GM23338 (cell line): ENCODE results near the gene FKTN. TPM values are rescaled to one million over a fixed set of nuclear protein-coding genes. Genes with fewer than 3 reads are reported as not detected.

Experiments used
- ATAC-seq: fragments of 200-7000 bp; cut with Tn5 transposase; 3 replicates; pipeline ENCODE4 v1.9.1; 2020
- DNase-seq: peaks from one replicate; pipeline ENCODE4 v3.0.0-alpha.2; 2015; ENCODE audit warnings: low spot score
- H2AFZ ChIP-seq: fragments of 200-600 bp; sonication (generic); 2 replicates; pipeline ENCODE4 v1.8.0; 2016; ENCODE audit warnings: antibody characterized with exemption, mild to moderate bottlenecking, moderate library complexity
- H3F3A ChIP-seq: fragments of 200-600 bp; sonication (generic); replicated peaks from 2 replicates; pipeline ENCODE4 v1.8.0; 2017; ENCODE audit warnings: antibody characterized with exemption, mixed run types, low read depth
- H3K27ac ChIP-seq: fragments of 200-600 bp; sonication (generic); 2 replicates; pipeline ENCODE4 v1.6.1; 2016; ENCODE audit warnings: low read depth
- H3K27me3 ChIP-seq: fragments of 200-600 bp; sonication (generic); 2 replicates; pipeline ENCODE4 v1.8.0; 2016; ENCODE audit warnings: mild to moderate bottlenecking, mixed run types, moderate library complexity; ENCODE audit not compliant: insufficient read depth
- H3K36me3 ChIP-seq: fragments of 200-600 bp; sonication (generic); 2 replicates; pipeline ENCODE4 v1.8.0; 2016; ENCODE audit warnings: mild to moderate bottlenecking; ENCODE audit not compliant: insufficient read depth
- H3K4me1 ChIP-seq: fragments of 200-600 bp; sonication (generic); 2 replicates; pipeline ENCODE4 v1.8.0; 2016; ENCODE audit warnings: mild to moderate bottlenecking, moderate library complexity; ENCODE audit not compliant: insufficient read depth
- H3K4me2 ChIP-seq: fragments of 200-600 bp; sonication (generic); 2 replicates; pipeline ENCODE4 v1.7.1; 2017; ENCODE audit warnings: mixed run types
- H3K4me3 ChIP-seq: fragments of 200-600 bp; sonication (generic); 2 replicates; pipeline ENCODE4 v1.6.1; 2016; ENCODE audit warnings: mixed run types
- H3K79me2 ChIP-seq: fragments of 200-600 bp; sonication (generic); replicated peaks from 2 replicates; pipeline ENCODE4 v1.8.0; 2017; ENCODE audit warnings: mild to moderate bottlenecking; ENCODE audit not compliant: insufficient read depth
- H3K9me2 ChIP-seq: fragments of 200-600 bp; sonication (generic); 2 replicates; pipeline ENCODE4 v1.8.0; 2017; ENCODE audit not compliant: insufficient read depth
- H4K20me1 ChIP-seq: fragments of 200-600 bp; sonication (generic); replicated peaks from 2 replicates; pipeline ENCODE4 v1.8.0; 2017; ENCODE audit warnings: mild to moderate bottlenecking; ENCODE audit not compliant: insufficient read depth
- H3K27ac Mint-ChIP-seq: 2 replicates; pipeline ENCODE4 v1.8.0; 2020; ENCODE audit warnings: inconsistent platforms, mild to moderate bottlenecking, moderate library complexity, mixed read lengths
- H3K27me3 Mint-ChIP-seq: 3 replicates; pipeline ENCODE4 v1.8.0; 2022; ENCODE audit warnings: low read depth, mild to moderate bottlenecking, moderate library complexity, mixed read lengths, inconsistent platforms; ENCODE audit not compliant: insufficient read depth, poor library complexity
- H3K36me3 Mint-ChIP-seq: 3 replicates; pipeline ENCODE4 v1.8.0; 2021; ENCODE audit warnings: low read depth, mild to moderate bottlenecking, inconsistent platforms, moderate library complexity, mixed read lengths
- H3K4me1 Mint-ChIP-seq: 3 replicates; pipeline ENCODE4 v1.8.0; 2020; ENCODE audit warnings: mild to moderate bottlenecking, inconsistent platforms, mixed read lengths
- H3K4me3 Mint-ChIP-seq: 3 replicates; pipeline ENCODE4 v1.8.0; 2021; ENCODE audit warnings: moderate library complexity, mild to moderate bottlenecking, inconsistent platforms, mixed read lengths
- H3K9me3 Mint-ChIP-seq: 3 replicates; pipeline ENCODE4 v1.8.0; 2020; ENCODE audit warnings: moderate library complexity, mild to moderate bottlenecking, inconsistent platforms, mixed read lengths
- CREB1 ChIP-seq: fragments of 250-450 bp; sonication (Bioruptor Pico); IDR thresholded peaks from 2 replicates; pipeline ENCODE4 v1.5.0; 2020; ENCODE audit warnings: low read depth, mild to moderate bottlenecking, moderate library complexity
- EZH2 ChIP-seq: fragments of 200-600 bp; sonication (generic); IDR thresholded peaks from one replicate; pipeline ENCODE4 v1.8.0; 2017; ENCODE audit warnings: antibody characterized with exemption, mild to moderate bottlenecking, low read depth; ENCODE audit not compliant: unreplicated experiment
- EZH2phosphoT487 ChIP-seq: fragments of 200-600 bp; sonication (generic); IDR thresholded peaks from one replicate; pipeline ENCODE4 v1.8.1; 2018; ENCODE audit warnings: antibody characterized with exemption; ENCODE audit not compliant: unreplicated experiment
- JUNB ChIP-seq: IDR thresholded peaks from one replicate; pipeline ENCODE4 v1.6.1; 2016; ENCODE audit warnings: antibody characterized with exemption; ENCODE audit not compliant: unreplicated experiment
- NANOG ChIP-seq: IDR thresholded peaks from 2 replicates; pipeline ENCODE4 v1.6.1; 2016; ENCODE audit warnings: antibody characterized with exemption, borderline replicate concordance
- POLR2AphosphoS5 ChIP-seq: IDR thresholded peaks from 2 replicates; pipeline ENCODE4 v1.6.1; 2016; ENCODE audit warnings: antibody characterized with exemption, low read depth
- STAT1 ChIP-seq: IDR thresholded peaks from one replicate; pipeline ENCODE4 v1.6.1; 2016; ENCODE audit warnings: antibody characterized with exemption; ENCODE audit not compliant: unreplicated experiment
- ZNF114 ChIP-seq: fragments of 250-450 bp; sonication (Bioruptor Pico); IDR thresholded peaks from 2 replicates; pipeline ENCODE4 v1.5.0; 2020; ENCODE audit warnings: mild to moderate bottlenecking, moderate library complexity
- ZNF331 ChIP-seq: fragments of 250-450 bp; sonication (Bioruptor Pico); IDR thresholded peaks from 2 replicates; pipeline ENCODE4 v1.5.0; 2020; ENCODE audit warnings: low read depth, mild to moderate bottlenecking, moderate library complexity
- polyA plus RNA-seq: library from polyadenylated mRNA; unstranded; fragments of >200 nt; fragmentation: Nextera tagmentation; extraction: Ambion mirVana; gene quantifications from 2 replicates; pipeline ENCODE4 v1.2.1, GENCODE V29; 2016
- total RNA-seq: library from RNA; depleted of rRNA; stranded (reverse); fragments of >200 nt; shearing (Covaris generic); gene quantifications from 2 replicates; pipeline ENCODE4 v1.2.3, GENCODE V29; 2014
- TF ChIP-seq, protein P1 (sequence below): fragments of 250-450 bp; sonication (Bioruptor Pico); IDR thresholded peaks from 2 replicates; pipeline ENCODE4 v1.5.0; 2020; ENCODE audit warnings: mild to moderate bottlenecking, moderate library complexity
- TF ChIP-seq, protein P2 (sequence below): IDR thresholded peaks from one replicate; pipeline ENCODE4 v1.6.1; 2018; ENCODE audit warnings: antibody characterized with exemption; ENCODE audit not compliant: unreplicated experiment
- TF ChIP-seq, protein P3 (sequence below), 2 experiments: fragments of 200-600 bp in 1 of 2; sonication (generic) in 1 of 2; conservative IDR thresholded peaks; 2 replicates each; pipeline versions ENCODE4 v1.5.1 to v1.6.1; 2016 to 2017; ENCODE audit warnings: antibody characterized with exemption in 2 of 2, low read depth in 2 of 2, mild to moderate bottlenecking in 2 of 2, moderate library complexity in 1 of 2

The FKTN gene
- total and polyA plus RNA-seq, 2 experiments from 2014 or later, result 6.8 to 9.9 TPM

DNA sequence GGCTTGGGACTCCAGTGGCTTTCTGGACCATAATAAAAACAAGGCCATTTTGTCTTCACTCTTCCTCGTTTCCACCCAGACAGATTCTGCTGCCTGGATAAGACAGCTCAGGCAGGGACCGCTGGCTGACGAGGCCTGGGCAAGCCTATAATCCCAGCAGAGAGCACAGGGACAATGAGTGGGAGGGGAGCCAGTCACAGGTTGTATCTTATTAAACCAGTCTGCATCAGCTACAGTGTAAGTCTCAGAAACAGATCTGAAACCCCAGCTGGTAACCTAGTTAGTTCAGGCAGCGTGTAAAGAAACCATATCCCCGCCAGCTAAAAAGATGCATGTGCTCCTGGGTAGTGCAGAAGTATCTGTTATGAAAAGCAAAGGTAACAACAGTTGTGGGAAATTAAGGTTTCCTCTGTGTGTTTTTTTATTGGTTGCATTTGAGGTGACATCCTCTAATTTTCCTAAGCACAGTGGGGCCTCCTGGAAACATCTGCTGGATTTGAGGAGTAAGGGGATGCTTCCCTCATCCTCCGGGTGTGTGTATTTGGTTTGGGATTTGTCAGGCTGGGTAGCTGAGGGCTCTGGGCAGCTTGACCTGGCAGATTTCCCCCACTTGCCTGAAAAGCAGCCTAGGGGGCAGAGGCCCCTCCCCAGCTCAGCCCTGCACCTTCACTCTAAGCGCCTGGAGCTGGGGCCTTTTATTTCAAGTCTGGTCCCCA, 89.1 kb downstream of the FKTN start (continued):
- TF ChIP-seq EZH2phosphoT487, result no peak
- no peak for TF ChIP-seq ZNF331 (CRISPR knock-in tag)
- TF ChIP-seq JUNB, result no peak

- H3K4me3 ChIP-seq, result no peak overlapping the region
- no peaks in the 10 kb centered on the region for H3K27me3 ChIP-seq
- Mint-ChIP-seq H3K4me1 (peaks cover 15% of the 10 kb centered on the region), H3K27ac (no peak overlapping the region), H3K9me3 (no peaks in the 10 kb centered on the region), H3K27me3 (peaks cover 2% of the 10 kb centered on the region), H3K36me3 (no peaks in the 10 kb centered on the region), H3K4me3 (no peak overlapping the region)
- peaks cover 5% of the 10 kb centered on the region; the same call in 1 of the 2 replicates for H3K9me2 ChIP-seq
- H3K79me2 ChIP-seq, result no peaks in the 10 kb centered on the region
- peak; percentile 72 for ATAC-seq
- no peaks in the 10 kb centered on the region for H3K36me3 ChIP-seq
- H3K27ac ChIP-seq, result no peak overlapping the region
- peaks cover 6% of the 10 kb centered on the region; the same call in 1 of the 2 replicates for H3K4me1 ChIP-seq
- DNase-seq, result peak; percentile 28
- H4K20me1 ChIP-seq, result no peaks in the 10 kb centered on the region
- no peak overlapping the region for H3K4me2 ChIP-seq
- peak overlapping the region; percentile 78; the same call in 1 of the 2 replicates for H2AFZ ChIP-seq
- H3F3A ChIP-seq, result no peaks in the 10 kb centered on the region
- no peak for TF ChIP-seq NANOG
- TF ChIP-seq, protein P1, sequence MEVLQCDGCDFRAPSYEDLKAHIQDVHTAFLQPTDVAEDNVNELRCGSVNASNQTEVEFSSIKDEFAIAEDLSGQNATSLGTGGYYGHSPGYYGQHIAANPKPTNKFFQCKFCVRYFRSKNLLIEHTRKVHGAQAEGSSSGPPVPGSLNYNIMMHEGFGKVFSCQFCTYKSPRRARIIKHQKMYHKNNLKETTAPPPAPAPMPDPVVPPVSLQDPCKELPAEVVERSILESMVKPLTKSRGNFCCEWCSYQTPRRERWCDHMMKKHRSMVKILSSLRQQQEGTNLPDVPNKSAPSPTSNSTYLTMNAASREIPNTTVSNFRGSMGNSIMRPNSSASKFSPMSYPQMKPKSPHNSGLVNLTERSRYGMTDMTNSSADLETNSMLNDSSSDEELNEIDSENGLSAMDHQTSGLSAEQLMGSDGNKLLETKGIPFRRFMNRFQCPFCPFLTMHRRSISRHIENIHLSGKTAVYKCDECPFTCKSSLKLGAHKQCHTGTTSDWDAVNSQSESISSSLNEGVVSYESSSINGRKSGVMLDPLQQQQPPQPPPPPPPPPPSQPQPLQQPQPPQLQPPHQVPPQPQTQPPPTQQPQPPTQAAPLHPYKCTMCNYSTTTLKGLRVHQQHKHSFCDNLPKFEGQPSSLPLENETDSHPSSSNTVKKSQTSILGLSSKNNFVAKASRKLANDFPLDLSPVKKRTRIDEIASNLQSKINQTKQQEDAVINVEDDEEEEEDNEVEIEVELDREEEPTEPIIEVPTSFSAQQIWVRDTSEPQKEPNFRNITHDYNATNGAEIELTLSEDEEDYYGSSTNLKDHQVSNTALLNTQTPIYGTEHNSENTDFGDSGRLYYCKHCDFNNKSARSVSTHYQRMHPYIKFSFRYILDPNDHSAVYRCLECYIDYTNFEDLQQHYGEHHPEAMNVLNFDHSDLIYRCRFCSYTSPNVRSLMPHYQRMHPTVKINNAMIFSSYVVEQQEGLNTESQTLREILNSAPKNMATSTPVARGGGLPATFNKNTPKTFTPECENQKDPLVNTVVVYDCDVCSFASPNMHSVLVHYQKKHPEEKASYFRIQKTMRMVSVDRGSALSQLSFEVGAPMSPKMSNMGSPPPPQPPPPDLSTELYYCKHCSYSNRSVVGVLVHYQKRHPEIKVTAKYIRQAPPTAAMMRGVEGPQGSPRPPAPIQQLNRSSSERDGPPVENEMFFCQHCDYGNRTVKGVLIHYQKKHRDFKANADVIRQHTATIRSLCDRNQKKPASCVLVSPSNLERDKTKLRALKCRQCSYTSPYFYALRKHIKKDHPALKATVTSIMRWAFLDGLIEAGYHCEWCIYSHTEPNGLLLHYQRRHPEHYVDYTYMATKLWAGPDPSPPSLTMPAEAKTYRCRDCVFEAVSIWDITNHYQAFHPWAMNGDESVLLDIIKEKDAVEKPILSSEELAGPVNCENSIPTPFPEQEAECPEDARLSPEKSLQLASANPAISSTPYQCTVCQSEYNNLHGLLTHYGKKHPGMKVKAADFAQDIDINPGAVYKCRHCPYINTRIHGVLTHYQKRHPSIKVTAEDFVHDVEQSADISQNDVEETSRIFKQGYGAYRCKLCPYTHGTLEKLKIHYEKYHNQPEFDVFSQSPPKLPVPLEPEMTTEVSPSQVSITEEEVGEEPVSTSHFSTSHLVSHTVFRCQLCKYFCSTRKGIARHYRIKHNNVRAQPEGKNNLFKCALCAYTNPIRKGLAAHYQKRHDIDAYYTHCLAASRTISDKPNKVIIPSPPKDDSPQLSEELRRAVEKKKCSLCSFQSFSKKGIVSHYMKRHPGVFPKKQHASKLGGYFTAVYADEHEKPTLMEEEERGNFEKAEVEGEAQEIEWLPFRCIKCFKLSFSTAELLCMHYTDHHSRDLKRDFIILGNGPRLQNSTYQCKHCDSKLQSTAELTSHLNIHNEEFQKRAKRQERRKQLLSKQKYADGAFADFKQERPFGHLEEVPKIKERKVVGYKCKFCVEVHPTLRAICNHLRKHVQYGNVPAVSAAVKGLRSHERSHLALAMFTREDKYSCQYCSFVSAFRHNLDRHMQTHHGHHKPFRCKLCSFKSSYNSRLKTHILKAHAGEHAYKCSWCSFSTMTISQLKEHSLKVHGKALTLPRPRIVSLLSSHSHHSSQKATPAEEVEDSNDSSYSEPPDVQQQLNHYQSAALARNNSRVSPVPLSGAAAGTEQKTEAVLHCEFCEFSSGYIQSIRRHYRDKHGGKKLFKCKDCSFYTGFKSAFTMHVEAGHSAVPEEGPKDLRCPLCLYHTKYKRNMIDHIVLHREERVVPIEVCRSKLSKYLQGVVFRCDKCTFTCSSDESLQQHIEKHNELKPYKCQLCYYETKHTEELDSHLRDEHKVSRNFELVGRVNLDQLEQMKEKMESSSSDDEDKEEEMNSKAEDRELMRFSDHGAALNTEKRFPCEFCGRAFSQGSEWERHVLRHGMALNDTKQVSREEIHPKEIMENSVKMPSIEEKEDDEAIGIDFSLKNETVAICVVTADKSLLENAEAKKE (CRISPR knock-in tag), result no peak
- TF ChIP-seq, protein P2, sequence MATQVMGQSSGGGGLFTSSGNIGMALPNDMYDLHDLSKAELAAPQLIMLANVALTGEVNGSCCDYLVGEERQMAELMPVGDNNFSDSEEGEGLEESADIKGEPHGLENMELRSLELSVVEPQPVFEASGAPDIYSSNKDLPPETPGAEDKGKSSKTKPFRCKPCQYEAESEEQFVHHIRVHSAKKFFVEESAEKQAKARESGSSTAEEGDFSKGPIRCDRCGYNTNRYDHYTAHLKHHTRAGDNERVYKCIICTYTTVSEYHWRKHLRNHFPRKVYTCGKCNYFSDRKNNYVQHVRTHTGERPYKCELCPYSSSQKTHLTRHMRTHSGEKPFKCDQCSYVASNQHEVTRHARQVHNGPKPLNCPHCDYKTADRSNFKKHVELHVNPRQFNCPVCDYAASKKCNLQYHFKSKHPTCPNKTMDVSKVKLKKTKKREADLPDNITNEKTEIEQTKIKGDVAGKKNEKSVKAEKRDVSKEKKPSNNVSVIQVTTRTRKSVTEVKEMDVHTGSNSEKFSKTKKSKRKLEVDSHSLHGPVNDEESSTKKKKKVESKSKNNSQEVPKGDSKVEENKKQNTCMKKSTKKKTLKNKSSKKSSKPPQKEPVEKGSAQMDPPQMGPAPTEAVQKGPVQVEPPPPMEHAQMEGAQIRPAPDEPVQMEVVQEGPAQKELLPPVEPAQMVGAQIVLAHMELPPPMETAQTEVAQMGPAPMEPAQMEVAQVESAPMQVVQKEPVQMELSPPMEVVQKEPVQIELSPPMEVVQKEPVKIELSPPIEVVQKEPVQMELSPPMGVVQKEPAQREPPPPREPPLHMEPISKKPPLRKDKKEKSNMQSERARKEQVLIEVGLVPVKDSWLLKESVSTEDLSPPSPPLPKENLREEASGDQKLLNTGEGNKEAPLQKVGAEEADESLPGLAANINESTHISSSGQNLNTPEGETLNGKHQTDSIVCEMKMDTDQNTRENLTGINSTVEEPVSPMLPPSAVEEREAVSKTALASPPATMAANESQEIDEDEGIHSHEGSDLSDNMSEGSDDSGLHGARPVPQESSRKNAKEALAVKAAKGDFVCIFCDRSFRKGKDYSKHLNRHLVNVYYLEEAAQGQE, result no peak
- TF ChIP-seq STAT1, result no peak
- no peak for TF ChIP-seq EZH2phosphoT487
- no peak for TF ChIP-seq CREB1
- TF ChIP-seq JUNB, result no peak
- TF ChIP-seq POLR2AphosphoS5, result no peak
- no peak for TF ChIP-seq ZNF114 (CRISPR knock-in tag)
- TF ChIP-seq, protein P3, sequence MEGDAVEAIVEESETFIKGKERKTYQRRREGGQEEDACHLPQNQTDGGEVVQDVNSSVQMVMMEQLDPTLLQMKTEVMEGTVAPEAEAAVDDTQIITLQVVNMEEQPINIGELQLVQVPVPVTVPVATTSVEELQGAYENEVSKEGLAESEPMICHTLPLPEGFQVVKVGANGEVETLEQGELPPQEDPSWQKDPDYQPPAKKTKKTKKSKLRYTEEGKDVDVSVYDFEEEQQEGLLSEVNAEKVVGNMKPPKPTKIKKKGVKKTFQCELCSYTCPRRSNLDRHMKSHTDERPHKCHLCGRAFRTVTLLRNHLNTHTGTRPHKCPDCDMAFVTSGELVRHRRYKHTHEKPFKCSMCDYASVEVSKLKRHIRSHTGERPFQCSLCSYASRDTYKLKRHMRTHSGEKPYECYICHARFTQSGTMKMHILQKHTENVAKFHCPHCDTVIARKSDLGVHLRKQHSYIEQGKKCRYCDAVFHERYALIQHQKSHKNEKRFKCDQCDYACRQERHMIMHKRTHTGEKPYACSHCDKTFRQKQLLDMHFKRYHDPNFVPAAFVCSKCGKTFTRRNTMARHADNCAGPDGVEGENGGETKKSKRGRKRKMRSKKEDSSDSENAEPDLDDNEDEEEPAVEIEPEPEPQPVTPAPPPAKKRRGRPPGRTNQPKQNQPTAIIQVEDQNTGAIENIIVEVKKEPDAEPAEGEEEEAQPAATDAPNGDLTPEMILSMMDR (conservative IDR thresholded peaks at IDR 0.05; ENCODE audit: low read depth in 2 of 2), result no peak
- no peak for TF ChIP-seq EZH2
- no peak for TF ChIP-seq ZNF331 (CRISPR knock-in tag)
These were observed 89.8 kb downstream of the FKTN start for GRCh38 chr9:105647595-105648349.
